PC-3 (cell line): Measurements from ENCODE around the gene HDGF. TPM values are rescaled to one million over a fixed set of nuclear protein-coding genes. Genes with fewer than 3 reads are reported as not detected.
A peak's percentile ranks its signal among the peaks of the same experiment; 100 is the strongest.

ENCODE experiments used
- ATAC-seq: fragments of 200-7000 bp; cut with Tn5 transposase; 2 replicates; pipeline ENCODE4 v1.9.1; 2020; ENCODE audit warnings: mild to moderate bottlenecking, moderate library complexity
- BruUV-seq: library from RNA; stranded (reverse); fragments of 400-500 nt; replicated peaks from 2 replicates; lab custom pipeline; 2021; lab: Mats Ljungman, UMichigan
- CTCF ChIA-PET: fragments of 300-600 bp; sonication (Branson Sonifier 250); formaldehyde crosslinking; loops from one replicate; lab custom pipeline; 2022; ENCODE audit warnings: antibody characterized with exemption; lab: Charles Lee
- POLR2A ChIA-PET: fragments of 300-600 bp; sonication (Branson Sonifier 250); formaldehyde crosslinking; loops from one replicate; lab custom pipeline; 2022; ENCODE audit warnings: antibody characterized with exemption; ENCODE audit not compliant: unreplicated experiment; lab: Charles Lee
- DNase-seq: peaks from one replicate; pipeline ENCODE4 v3.0.0-alpha.2; 2015
- H2AFZ ChIP-seq: fragments of 300-600 bp; sonication (generic); 2 replicates; pipeline ENCODE4 v1.6.0; 2016; ENCODE audit warnings: antibody characterized with exemption, low read length
- H3F3A ChIP-seq: fragments of 300-600 bp; sonication (generic); one replicate; pipeline ENCODE4 v1.6.0; 2017; ENCODE audit warnings: antibody characterized with exemption, low read length, control low read depth, mild to moderate bottlenecking; ENCODE audit not compliant: unreplicated experiment
- H3K27ac ChIP-seq: fragments of 300-600 bp; sonication (generic); 2 replicates; pipeline ENCODE4 v1.5.1; 2016; ENCODE audit warnings: mild to moderate bottlenecking, low read length
- H3K27me3 ChIP-seq: fragments of 300-600 bp; sonication (generic); 2 replicates; pipeline ENCODE4 v1.6.1; 2016; ENCODE audit warnings: low read length, mixed read lengths
- H3K36me3 ChIP-seq: fragments of 300-600 bp; sonication (generic); 2 replicates; pipeline ENCODE4 v1.6.1; 2016; ENCODE audit warnings: low read depth, mixed run types, low read length, mixed read lengths
- H3K4me1 ChIP-seq: fragments of 300-600 bp; sonication (generic); 2 replicates; pipeline ENCODE4 v1.5.1; 2016; ENCODE audit warnings: low read length; ENCODE audit not compliant: insufficient read depth
- H3K4me2 ChIP-seq: fragments of 300-600 bp; sonication (generic); 2 replicates; pipeline ENCODE4 v1.6.0; 2016; ENCODE audit warnings: low read length
- H3K4me3 ChIP-seq: fragments of 300-600 bp; sonication (generic); 2 replicates; pipeline ENCODE4 v1.5.1; 2016; ENCODE audit warnings: mild to moderate bottlenecking, low read length, mixed read lengths
- H3K79me2 ChIP-seq: fragments of 300-600 bp; sonication (generic); 2 replicates; pipeline ENCODE4 v1.6.1; 2017; ENCODE audit warnings: low read length, mixed read lengths
- H3K9ac ChIP-seq: fragments of 300-600 bp; sonication (generic); 2 replicates; pipeline ENCODE4 v1.6.0; 2016; ENCODE audit warnings: mild to moderate bottlenecking, low read length
- H3K9me2 ChIP-seq: fragments of 300-600 bp; sonication (generic); replicated peaks from 2 replicates; pipeline ENCODE4 v1.6.1; 2016; ENCODE audit warnings: mixed run types, low read length, mixed read lengths
- H3K9me3 ChIP-seq: fragments of 300-600 bp; sonication (generic); 2 replicates; pipeline ENCODE4 v1.6.1; 2016; ENCODE audit warnings: low read length, mixed read lengths
- H4K20me1 ChIP-seq: fragments of 300-600 bp; sonication (generic); 2 replicates; pipeline ENCODE4 v1.6.1; 2016; ENCODE audit warnings: low read length, mixed read lengths
- CTCF ChIP-seq: fragments of 300-600 bp; sonication (generic); conservative IDR thresholded peaks from 2 replicates; pipeline ENCODE4 v1.5.1; 2017; ENCODE audit warnings: antibody characterized with exemption, low read depth, mild to moderate bottlenecking, low read length
- EZH2 ChIP-seq: fragments of 300-600 bp; sonication (generic); IDR thresholded peaks from one replicate; pipeline ENCODE4 v1.6.1; 2017; ENCODE audit warnings: antibody characterized with exemption, mild to moderate bottlenecking, low read length; ENCODE audit not compliant: unreplicated experiment
- EZH2phosphoT487 ChIP-seq: fragments of 300-600 bp; sonication (generic); IDR thresholded peaks from 2 replicates; pipeline ENCODE4 v1.6.1; 2018; ENCODE audit warnings: mild to moderate bottlenecking, antibody characterized with exemption, low read length, borderline replicate concordance
- intact Hi-C: fragments of 100-400 bp; cut with micrococcal nuclease; formaldehyde crosslinking; loops from 2 replicates; pipeline ENCODE4 v1.9.0; 2023
- total RNA-seq: library from RNA; depleted of rRNA; stranded (reverse); fragments of >200 nt; gene quantifications from 2 replicates; pipeline ENCODE4 v1.2.3, GENCODE V29; 2014

HDGF gene
- total RNA-seq, 1 experiment from 2014 or later, result 586 TPM

GRCh38 chr1:156786640-156787039 is 35.2 kb upstream of the HDGF start:
- Histone ChIP-seq H3K9me3 (no peaks in the 10 kb centered on the region), H3K27me3 (no peaks in the 10 kb centered on the region), H3K9ac (no peak overlapping the region), H3K4me1 (no peaks in the 10 kb centered on the region), H3K27ac (no peak overlapping the region), H3K36me3 (peaks cover 60% of the 10 kb centered on the region), H4K20me1 (0 out of 2 replicates have a peak, but pooled peaks cover 3% of the 10 kb centered on the region), H3K4me3 (no peak overlapping the region), H3K79me2 (peaks cover 52% of the 10 kb centered on the region), H2AFZ (no peak overlapping the region), H3F3A (no peaks in the 10 kb centered on the region), H3K4me2 (no peak overlapping the region), H3K9me2 (no peaks in the 10 kb centered on the region)
- TF ChIP-seq EZH2, result no peak
- no peak for TF ChIP-seq CTCF
- no peak for TF ChIP-seq EZH2phosphoT487
- intact Hi-C loops, result no loop called here
- no peak for DNase-seq
- POLR2A ChIA-PET, result no interaction called here
- ATAC-seq, result no peak
- TSS peak; percentile 29 for BruUV-seq
- CTCF ChIA-PET, result no interaction called here

- H2AFZ ChIP-seq, result no peak overlapping the region
- H3K4me3 ChIP-seq, result no peak overlapping the region
- BruUV-seq, result no TSS peak
- ATAC-seq (no peak), DNase-seq (no peak)
- peaks cover 54% of the 10 kb centered on the region for H3K79me2 ChIP-seq
- intact Hi-C loops, result no loop called here
- no peaks in the 10 kb centered on the region for H3K27me3 ChIP-seq
- H3K9ac ChIP-seq, result no peak overlapping the region
- no peak overlapping the region for H3K27ac ChIP-seq
- POLR2A ChIA-PET, result no interaction called here
- no peak for TF ChIP-seq EZH2
- no peak for TF ChIP-seq EZH2phosphoT487
- TF ChIP-seq CTCF, result no peak
- H4K20me1 ChIP-seq, result 0 out of 2 replicates have a peak, but pooled peaks cover 3% of the 10 kb centered on the region
- peaks cover 57% of the 10 kb centered on the region for H3K36me3 ChIP-seq
- no peaks in the 10 kb centered on the region for H3K9me3 ChIP-seq
- H3K9me2 ChIP-seq, result no peaks in the 10 kb centered on the region
- CTCF ChIA-PET, result interaction anchor here (0.6 to 0.8 kb wide), 2 partner anchors 16 to 96 kb away, joined by 3 read pairs; no protein-coding TSS in a partner anchor
- no peaks in the 10 kb centered on the region for H3K4me1 ChIP-seq
- H3F3A ChIP-seq, result no peaks in the 10 kb centered on the region
- no peak overlapping the region for H3K4me2 ChIP-seq
Measured at GRCh38 chr1:156785458-156785857, 34.0 kb upstream of the HDGF start.

GRCh38 chr1:156781585-156782186 is 30.2 kb upstream of the HDGF start:
- Histone ChIP-seq H3K9me2 (no peaks in the 10 kb centered on the region), H3K27ac (no peak overlapping the region), H3K36me3 (peaks cover 50% of the 10 kb centered on the region), H4K20me1 (peaks cover 11% of the 10 kb centered on the region), H3K4me2 (no peak overlapping the region), H3K4me1 (no peaks in the 10 kb centered on the region), H3K9me3 (no peaks in the 10 kb centered on the region), H3K27me3 (no peaks in the 10 kb centered on the region), H2AFZ (no peak overlapping the region), H3K4me3 (no peak overlapping the region), H3K9ac (no peak overlapping the region), H3F3A (no peaks in the 10 kb centered on the region), H3K79me2 (peaks cover 70% of the 10 kb centered on the region)
- no TSS peak for BruUV-seq
- TF ChIP-seq EZH2 (no peak), CTCF (no peak), EZH2phosphoT487 (no peak)
- no peak for DNase-seq
- ATAC-seq, result no peak
- POLR2A ChIA-PET, result no interaction called here
- CTCF ChIA-PET, result interaction anchor here (1.0 kb wide), 1 partner anchor 56 kb away, joined by 3 read pairs; no protein-coding TSS in a partner anchor
- intact Hi-C loops, result no loop called here
